ENCODE data around the gene DENR.

The DENR gene

DNA sequence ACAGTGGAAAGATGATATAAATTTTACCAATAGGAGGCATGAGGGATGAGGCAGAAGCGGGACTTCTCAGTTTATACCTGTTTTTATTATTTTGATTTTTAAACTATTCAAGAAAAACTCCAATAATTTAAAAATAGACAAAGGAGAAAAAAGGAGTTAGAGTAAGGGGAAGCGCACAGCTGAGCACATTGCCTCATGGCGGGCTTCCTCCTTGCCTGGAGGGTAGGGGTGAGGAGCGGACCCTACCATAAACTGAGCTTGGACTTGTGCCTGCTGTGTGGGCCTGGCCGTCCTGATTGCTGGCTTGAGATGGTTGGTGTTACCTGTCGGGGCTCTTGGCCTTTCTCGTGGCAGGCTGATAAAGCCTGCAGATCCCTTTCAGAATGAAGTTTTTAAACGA is 67.5 kb downstream of the DENR start:
- no peak for DNase-seq (ENCODE audit: low spot score)

Measured in hepatic stellate cell (primary cell).